ENCODE measurements around the gene SPI1.

The SPI1 gene

DNA sequence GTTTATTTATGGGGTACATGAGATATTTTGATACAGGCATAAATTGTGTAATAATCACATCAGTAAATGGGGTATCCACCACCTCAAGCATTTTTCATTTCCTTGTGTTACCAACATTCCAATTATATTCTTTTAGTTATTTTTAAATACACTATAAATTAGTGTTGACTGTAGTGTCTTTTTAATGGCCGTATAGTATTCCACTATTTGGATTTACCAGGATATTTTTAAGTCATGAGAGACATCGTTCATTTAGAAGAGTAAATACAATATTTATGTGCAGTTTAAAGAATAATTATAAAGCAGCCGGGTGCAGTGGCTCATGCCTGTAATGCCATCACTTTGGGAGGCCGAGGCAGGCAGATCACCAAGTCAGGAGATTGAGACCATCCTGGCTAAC lies 6.2 kb upstream of the SPI1 start:
- no peak overlapping the region for H3K4me3 ChIP-seq (ENCODE audit: low read depth, low read length)
- DNase-seq (ENCODE audit: low read depth), result no peak
- TF ChIP-seq, protein P1, sequence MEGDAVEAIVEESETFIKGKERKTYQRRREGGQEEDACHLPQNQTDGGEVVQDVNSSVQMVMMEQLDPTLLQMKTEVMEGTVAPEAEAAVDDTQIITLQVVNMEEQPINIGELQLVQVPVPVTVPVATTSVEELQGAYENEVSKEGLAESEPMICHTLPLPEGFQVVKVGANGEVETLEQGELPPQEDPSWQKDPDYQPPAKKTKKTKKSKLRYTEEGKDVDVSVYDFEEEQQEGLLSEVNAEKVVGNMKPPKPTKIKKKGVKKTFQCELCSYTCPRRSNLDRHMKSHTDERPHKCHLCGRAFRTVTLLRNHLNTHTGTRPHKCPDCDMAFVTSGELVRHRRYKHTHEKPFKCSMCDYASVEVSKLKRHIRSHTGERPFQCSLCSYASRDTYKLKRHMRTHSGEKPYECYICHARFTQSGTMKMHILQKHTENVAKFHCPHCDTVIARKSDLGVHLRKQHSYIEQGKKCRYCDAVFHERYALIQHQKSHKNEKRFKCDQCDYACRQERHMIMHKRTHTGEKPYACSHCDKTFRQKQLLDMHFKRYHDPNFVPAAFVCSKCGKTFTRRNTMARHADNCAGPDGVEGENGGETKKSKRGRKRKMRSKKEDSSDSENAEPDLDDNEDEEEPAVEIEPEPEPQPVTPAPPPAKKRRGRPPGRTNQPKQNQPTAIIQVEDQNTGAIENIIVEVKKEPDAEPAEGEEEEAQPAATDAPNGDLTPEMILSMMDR (IDR thresholded peaks at IDR 0.05; ENCODE audit: insufficient read depth, low read depth, low read length, missing control alignments), result no peak

DNA sequence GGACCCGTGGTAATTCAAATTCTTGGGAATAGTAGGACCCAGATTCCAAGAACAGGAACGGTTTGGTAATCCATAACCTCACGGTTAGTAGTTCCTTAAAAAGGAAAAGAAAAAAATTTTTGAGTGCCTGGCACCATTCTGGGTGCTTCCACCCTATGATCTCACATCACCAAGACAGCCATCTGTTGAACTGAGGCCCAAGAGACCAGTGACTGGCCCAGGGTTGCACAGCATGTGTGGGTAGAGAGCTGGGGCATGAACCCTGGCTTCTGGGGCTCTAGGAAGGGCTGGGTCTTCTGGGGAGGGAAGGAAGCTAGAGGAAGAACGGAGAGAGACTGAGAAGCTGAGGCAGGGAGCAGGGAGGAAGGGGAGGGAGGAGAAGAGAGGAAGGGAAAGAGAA lies 4.7 kb upstream of the SPI1 start:
- no peak for DNase-seq (ENCODE audit: low read depth)
- TF ChIP-seq, protein P1 (IDR thresholded peaks at IDR 0.05; ENCODE audit: insufficient read depth, low read depth, low read length, missing control alignments), result no peak
- H3K4me3 ChIP-seq (ENCODE audit: low read depth, low read length), result no peak overlapping the region

GRCh38 chr11:47380078-47380477 lies 1.7 kb upstream of the SPI1 start:
- no peak for DNase-seq (ENCODE audit: low read depth)
- TF ChIP-seq, protein P1 (IDR thresholded peaks at IDR 0.05; ENCODE audit: insufficient read depth, low read depth, low read length, missing control alignments), result no peak
- H3K4me3 ChIP-seq (ENCODE audit: low read depth, low read length), result no peak overlapping the region

DNA sequence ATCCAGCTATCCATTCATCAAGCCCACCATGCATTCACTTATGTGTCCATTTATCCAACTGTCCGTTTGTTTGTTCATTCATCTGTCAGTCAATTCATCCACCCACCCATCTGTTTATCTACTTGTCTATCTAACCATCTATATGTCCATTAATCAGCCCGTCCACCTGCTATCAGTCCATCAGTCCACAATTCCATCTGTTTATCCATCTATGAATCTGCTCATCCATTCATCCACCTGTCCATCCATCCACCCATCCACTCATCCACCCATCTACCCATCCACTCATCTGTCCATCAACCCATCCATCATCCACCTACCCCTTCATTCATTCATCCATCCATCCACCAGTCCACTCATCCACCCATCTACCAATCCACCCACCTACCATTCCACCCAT lies 970 bp upstream of the SPI1 start:
- TF ChIP-seq, protein P1 (IDR thresholded peaks at IDR 0.05; ENCODE audit: insufficient read depth, low read depth, low read length, missing control alignments), result no peak
- DNase-seq (ENCODE audit: low read depth), result no peak
- H3K4me3 ChIP-seq (ENCODE audit: low read depth, low read length), result no peak overlapping the region

GRCh38 chr11:47378836-47379170 lies 456 bp upstream of the SPI1 start:
- peak overlapping the region; percentile 91 for H3K4me3 ChIP-seq (ENCODE audit: low read depth, low read length)
- no peak for DNase-seq (ENCODE audit: low read depth)

DNA sequence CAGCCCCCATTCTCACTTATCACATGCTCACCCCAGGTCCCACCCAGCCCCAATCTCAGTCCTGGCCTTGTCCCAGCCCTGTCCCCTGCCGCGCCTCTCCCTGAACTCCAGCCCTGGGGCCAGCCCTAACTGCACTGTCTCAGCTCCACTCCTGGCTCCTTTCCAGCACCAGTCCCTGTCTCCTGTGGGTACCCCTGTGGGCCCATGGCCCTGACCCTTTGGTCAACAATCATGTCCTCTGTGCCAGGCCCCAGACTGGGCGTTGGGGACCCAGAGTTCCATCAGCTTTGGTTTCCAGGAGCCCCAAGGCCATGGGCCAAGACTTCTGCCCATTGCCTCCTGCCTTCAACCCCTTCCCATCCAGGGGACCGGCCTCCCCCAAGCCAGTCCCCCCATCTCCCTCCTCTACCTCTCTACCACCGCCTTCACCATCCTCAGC lies 757 bp downstream of the SPI1 start:
- no peak for DNase-seq (ENCODE audit: low read depth)
- H3K4me3 ChIP-seq (ENCODE audit: low read depth, low read length), result peak overlapping the region; percentile 91
- TF ChIP-seq, protein P1 (IDR thresholded peaks at IDR 0.05; ENCODE audit: insufficient read depth, low read depth, low read length, missing control alignments), result no peak

More at GRCh38 chr11:47378836-47379170, 456 bp upstream of the SPI1 start:
- TF ChIP-seq, protein P1 (IDR thresholded peaks at IDR 0.05; ENCODE audit: insufficient read depth, low read depth, low read length, missing control alignments), result no peak

DNA sequence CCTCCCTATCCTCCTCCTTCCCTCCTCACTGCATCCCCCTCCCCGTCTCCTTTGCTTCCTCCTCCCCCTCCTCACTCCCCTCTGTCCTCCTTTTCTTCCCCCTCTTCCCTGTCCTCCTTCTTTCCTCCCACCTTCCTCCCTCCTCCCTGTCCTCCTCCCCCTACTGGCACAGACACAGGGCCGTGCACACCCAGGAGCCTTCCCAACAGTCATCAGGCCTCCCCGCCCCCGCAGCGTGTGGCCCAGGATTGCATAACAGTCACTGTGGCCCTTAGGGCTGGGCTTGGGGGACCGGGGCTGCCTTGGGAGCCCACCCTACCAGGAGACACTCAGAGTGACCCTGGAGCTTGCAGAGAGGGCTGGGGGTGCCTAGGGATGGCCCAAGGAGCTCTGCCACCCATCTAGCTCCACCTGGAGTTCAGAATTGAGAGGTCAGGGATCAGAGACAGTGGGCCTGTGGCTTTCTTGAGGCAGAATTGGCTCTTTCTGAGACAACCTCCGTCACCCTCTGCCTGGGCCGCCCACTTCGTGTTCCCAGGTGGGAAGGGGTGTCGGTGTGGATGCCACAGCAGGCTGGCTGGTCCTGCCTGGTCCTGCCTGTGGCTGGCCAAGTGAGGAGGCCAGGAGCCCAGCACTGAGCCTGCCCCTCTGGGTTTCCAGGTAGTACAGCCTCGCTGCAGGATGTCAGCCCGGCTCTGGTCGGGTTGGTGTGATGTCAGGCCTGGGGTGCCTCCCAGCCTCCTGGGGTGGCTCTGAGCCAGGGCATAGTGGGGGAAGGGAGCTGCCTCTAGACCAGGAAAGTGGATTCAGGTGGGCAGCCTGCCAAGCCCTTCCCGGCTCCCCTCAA lies 1.6 kb downstream of the SPI1 start:
- DNase-seq (ENCODE audit: low read depth), result no peak
- peak overlapping the region; percentile 91 for H3K4me3 ChIP-seq (ENCODE audit: low read depth, low read length)
- TF ChIP-seq, protein P1 (IDR thresholded peaks at IDR 0.05; ENCODE audit: insufficient read depth, low read depth, low read length, missing control alignments), result no peak
